ENCODE data around the gene CD2BP2. TPM values are rescaled to one million over a fixed set of nuclear protein-coding genes. Genes with fewer than 3 reads are reported as not detected.

Gene CD2BP2
- total and polyA plus RNA-seq, 9 of the 15 experiments (the other 6 are each of a cell fraction or from before 2014, with no cell fraction given), result 3.9 to 51.1 (median 32.8) TPM

- no peak for TF ChIP-seq SAP30 (IDR thresholded peaks at IDR 0.05; ENCODE audit: borderline replicate concordance, insufficient read depth, low read depth, low read length, poor library complexity, severe bottlenecking)
- no peak for TF ChIP-seq MBD2 (IDR thresholded peaks at IDR 0.05; ENCODE audit: borderline replicate concordance, low read depth)
- peak; percentile 60; the same call in 1 of the 2 replicates for TF ChIP-seq RBFOX2 (IDR thresholded peaks at IDR 0.05; ENCODE audit: low read depth, low read length)
- TF ChIP-seq RBM25 (IDR thresholded peaks at IDR 0.05; ENCODE audit: low read depth, low read length, severe bottlenecking), result peak; percentile 47
- TF ChIP-seq CXXC5 (CRISPR knock-in tag; IDR thresholded peaks at IDR 0.05), result no peak
- TF ChIP-seq ZNF561 (CRISPR knock-in tag; conservative IDR thresholded peaks at IDR 0.05), result no peak
- no peak for TF ChIP-seq ZNF280A (IDR thresholded peaks at IDR 0.05; ENCODE audit: low read depth, partially characterized antibody)
- TF ChIP-seq ZNF384 (IDR thresholded peaks at IDR 0.05; ENCODE audit: low read depth, low read length), result no peak
- no peak for TF ChIP-seq PHTF2 (CRISPR knock-in tag; IDR thresholded peaks at IDR 0.05)
- no peak; the same call in 1 of the 2 replicates for TF ChIP-seq MTA3 (IDR thresholded peaks at IDR 0.05; ENCODE audit: borderline replicate concordance)
- TF ChIP-seq XRCC5 (IDR thresholded peaks at IDR 0.05; ENCODE audit: low read depth, low read length), result no peak
- TF ChIP-seq CBX2 (IDR thresholded peaks at IDR 0.05; ENCODE audit: insufficient read depth, low read length, poor library complexity, severe bottlenecking), result no peak
- TF ChIP-seq OTX1 (CRISPR knock-in tag; IDR thresholded peaks at IDR 0.05), result no peak; the same call in 1 of the 2 replicates
- TF ChIP-seq ELF2 (CRISPR knock-in tag; IDR thresholded peaks at IDR 0.05), result no peak
- TF ChIP-seq POLR2G (IDR thresholded peaks at IDR 0.05; ENCODE audit: low read depth, low read length), result peak; percentile 58
- TF ChIP-seq, protein P1, sequence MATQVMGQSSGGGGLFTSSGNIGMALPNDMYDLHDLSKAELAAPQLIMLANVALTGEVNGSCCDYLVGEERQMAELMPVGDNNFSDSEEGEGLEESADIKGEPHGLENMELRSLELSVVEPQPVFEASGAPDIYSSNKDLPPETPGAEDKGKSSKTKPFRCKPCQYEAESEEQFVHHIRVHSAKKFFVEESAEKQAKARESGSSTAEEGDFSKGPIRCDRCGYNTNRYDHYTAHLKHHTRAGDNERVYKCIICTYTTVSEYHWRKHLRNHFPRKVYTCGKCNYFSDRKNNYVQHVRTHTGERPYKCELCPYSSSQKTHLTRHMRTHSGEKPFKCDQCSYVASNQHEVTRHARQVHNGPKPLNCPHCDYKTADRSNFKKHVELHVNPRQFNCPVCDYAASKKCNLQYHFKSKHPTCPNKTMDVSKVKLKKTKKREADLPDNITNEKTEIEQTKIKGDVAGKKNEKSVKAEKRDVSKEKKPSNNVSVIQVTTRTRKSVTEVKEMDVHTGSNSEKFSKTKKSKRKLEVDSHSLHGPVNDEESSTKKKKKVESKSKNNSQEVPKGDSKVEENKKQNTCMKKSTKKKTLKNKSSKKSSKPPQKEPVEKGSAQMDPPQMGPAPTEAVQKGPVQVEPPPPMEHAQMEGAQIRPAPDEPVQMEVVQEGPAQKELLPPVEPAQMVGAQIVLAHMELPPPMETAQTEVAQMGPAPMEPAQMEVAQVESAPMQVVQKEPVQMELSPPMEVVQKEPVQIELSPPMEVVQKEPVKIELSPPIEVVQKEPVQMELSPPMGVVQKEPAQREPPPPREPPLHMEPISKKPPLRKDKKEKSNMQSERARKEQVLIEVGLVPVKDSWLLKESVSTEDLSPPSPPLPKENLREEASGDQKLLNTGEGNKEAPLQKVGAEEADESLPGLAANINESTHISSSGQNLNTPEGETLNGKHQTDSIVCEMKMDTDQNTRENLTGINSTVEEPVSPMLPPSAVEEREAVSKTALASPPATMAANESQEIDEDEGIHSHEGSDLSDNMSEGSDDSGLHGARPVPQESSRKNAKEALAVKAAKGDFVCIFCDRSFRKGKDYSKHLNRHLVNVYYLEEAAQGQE (IDR thresholded peaks at IDR 0.05; ENCODE audit: borderline replicate concordance), result no peak
- TF ChIP-seq, protein P1 (CRISPR knock-in tag; IDR thresholded peaks at IDR 0.05; ENCODE audit: low read depth), result peak; percentile 22; the same call in 1 of the 2 replicates
Observed at GRCh38 chr16:30371248-30371816, 16.2 kb upstream of the CD2BP2 start (continued).
